ENCODE measurements around the gene MSANTD2.

GRCh38 chr11:124762624-124763155 lies 37.5 kb downstream of the MSANTD2 start:
- TF ChIP-seq CTCF (conservative IDR thresholded peaks at IDR 0.05) (no peak), ZFX (IDR thresholded peaks at IDR 0.05) (no peak)
